Natural killer cell (primary cell): ENCODE data around the gene ACTR3. TPM values are rescaled to one million over a fixed set of nuclear protein-coding genes. Genes with fewer than 3 reads are reported as not detected.

ENCODE experiments used
- ATAC-seq, 3 donors: fragments of 150-1000 bp in 2 of 3; fragments of 200-7000 bp in 1 of 3; cut with Tn5 transposase; 1 replicate in 1 of 3; 2 replicates in 2 of 3; pipeline ENCODE4 v1.10.0; 2021; ENCODE audit warnings: mild to moderate bottlenecking in 2 of 3, moderate library complexity in 2 of 3
- DNase-seq, 2 donors: peaks; one replicate each; pipeline versions ENCODE4 v3.0.0 to v3.0.0-alpha.2; 2013 to 2021; ENCODE audit warnings: mixed read lengths in 1 of 2
- H3K27ac ChIP-seq: one replicate; pipeline ENCODE4 v1.5.1; 2013; ENCODE audit warnings: mild to moderate bottlenecking, low read length
- H3K27me3 ChIP-seq: one replicate; pipeline ENCODE4 v1.6.1; 2013; ENCODE audit warnings: low read length; ENCODE audit not compliant: control insufficient read depth, insufficient read depth
- H3K36me3 ChIP-seq: one replicate; pipeline ENCODE4 v1.6.1; 2013; ENCODE audit warnings: low read length; ENCODE audit not compliant: control insufficient read depth, insufficient read depth
- H3K4me1 ChIP-seq: one replicate; pipeline ENCODE4 v1.6.1; 2013; ENCODE audit warnings: low read length; ENCODE audit not compliant: control insufficient read depth, insufficient read depth
- H3K4me3 ChIP-seq: one replicate; pipeline ENCODE4 v1.5.1; 2013; ENCODE audit warnings: low read length
- H3K9me3 ChIP-seq: one replicate; pipeline ENCODE4 v1.6.1; 2013; ENCODE audit warnings: low read length; ENCODE audit not compliant: control insufficient read depth, insufficient read depth
- H3K27ac Mint-ChIP-seq, 2 donors: one replicate each; pipeline ENCODE4 v1.8.0; 2022; ENCODE audit warnings: mild to moderate bottlenecking in 2 of 2, mixed read lengths in 2 of 2, moderate library complexity in 1 of 2
- H3K27me3 Mint-ChIP-seq, 2 donors: one replicate each; pipeline ENCODE4 v1.8.0; 2022; ENCODE audit warnings: low read depth in 2 of 2, mixed read lengths in 2 of 2
- H3K36me3 Mint-ChIP-seq: one replicate; pipeline ENCODE4 v1.8.0; 2022; ENCODE audit warnings: mixed read lengths
- H3K4me1 Mint-ChIP-seq, 2 donors: one replicate each; pipeline ENCODE4 v1.8.0; 2022; ENCODE audit warnings: mixed read lengths in 2 of 2
- H3K4me3 Mint-ChIP-seq: one replicate; pipeline ENCODE4 v1.8.0; 2022; ENCODE audit warnings: mild to moderate bottlenecking, moderate library complexity, mixed read lengths
- H3K9me3 Mint-ChIP-seq, 2 donors: one replicate each; pipeline ENCODE4 v1.8.0; 2022; ENCODE audit warnings: mixed read lengths in 2 of 2
- WGBS: methylation state at CpG from one replicate; pipeline ENCODE4 v1.1.7; 2013; ENCODE audit warnings: missing lambda C conversion rate; ENCODE audit not compliant: insufficient coverage; 5-methylcytosine and 5-hydroxymethylcytosine counted together
- intact Hi-C: fragments of 100-400 bp; cut with micrococcal nuclease; formaldehyde crosslinking; loops from one replicate; pipeline ENCODE4 v1.14.2; 2022
- total RNA-seq, 4 donors: library from RNA; stranded (reverse); fragments of 120-200 nt in 1 of 4; gene quantifications; one replicate each; pipeline versions ENCODE4 v1.2.3 to v1.2.4, GENCODE V29; 2013 to 2022
- TF ChIP-seq, protein P1 (sequence below): fragments of 200-600 bp; IDR thresholded peaks from one replicate; pipeline ENCODE4 v1.8.0; 2022; ENCODE audit warnings: antibody characterized with exemption

The ACTR3 gene
- total RNA-seq, 3 donors from 2014 or later (not counting 1 experiment from before 2014, with no cell fraction given) = 323 to 428 (median 352) TPM

- Mint-ChIP-seq H3K27me3 (no peaks in the 10 kb centered on the region), H3K27ac (no peak overlapping the region), H3K4me3 (no peak overlapping the region), H3K4me1 (no peaks in the 10 kb centered on the region), H3K36me3 (no peaks in the 10 kb centered on the region), H3K9me3 (no peaks in the 10 kb centered on the region)
- Histone ChIP-seq H3K27ac (no peak overlapping the region), H3K9me3 (no peaks in the 10 kb centered on the region), H3K4me3 (no peak overlapping the region), H3K4me1 (no peaks in the 10 kb centered on the region), H3K27me3 (no peaks in the 10 kb centered on the region), H3K36me3 (no peaks in the 10 kb centered on the region)
- TF ChIP-seq, protein P1, sequence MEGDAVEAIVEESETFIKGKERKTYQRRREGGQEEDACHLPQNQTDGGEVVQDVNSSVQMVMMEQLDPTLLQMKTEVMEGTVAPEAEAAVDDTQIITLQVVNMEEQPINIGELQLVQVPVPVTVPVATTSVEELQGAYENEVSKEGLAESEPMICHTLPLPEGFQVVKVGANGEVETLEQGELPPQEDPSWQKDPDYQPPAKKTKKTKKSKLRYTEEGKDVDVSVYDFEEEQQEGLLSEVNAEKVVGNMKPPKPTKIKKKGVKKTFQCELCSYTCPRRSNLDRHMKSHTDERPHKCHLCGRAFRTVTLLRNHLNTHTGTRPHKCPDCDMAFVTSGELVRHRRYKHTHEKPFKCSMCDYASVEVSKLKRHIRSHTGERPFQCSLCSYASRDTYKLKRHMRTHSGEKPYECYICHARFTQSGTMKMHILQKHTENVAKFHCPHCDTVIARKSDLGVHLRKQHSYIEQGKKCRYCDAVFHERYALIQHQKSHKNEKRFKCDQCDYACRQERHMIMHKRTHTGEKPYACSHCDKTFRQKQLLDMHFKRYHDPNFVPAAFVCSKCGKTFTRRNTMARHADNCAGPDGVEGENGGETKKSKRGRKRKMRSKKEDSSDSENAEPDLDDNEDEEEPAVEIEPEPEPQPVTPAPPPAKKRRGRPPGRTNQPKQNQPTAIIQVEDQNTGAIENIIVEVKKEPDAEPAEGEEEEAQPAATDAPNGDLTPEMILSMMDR = no peak
- WGBS = 92% methylated on average over 5 of the region's 6 CpGs
- intact Hi-C loops = no loop called here
- no peak for ATAC-seq
- DNase-seq = no peak
Measured at GRCh38 chr2:113848758-113849415, 41.0 kb upstream of the ACTR3 start.

DNA sequence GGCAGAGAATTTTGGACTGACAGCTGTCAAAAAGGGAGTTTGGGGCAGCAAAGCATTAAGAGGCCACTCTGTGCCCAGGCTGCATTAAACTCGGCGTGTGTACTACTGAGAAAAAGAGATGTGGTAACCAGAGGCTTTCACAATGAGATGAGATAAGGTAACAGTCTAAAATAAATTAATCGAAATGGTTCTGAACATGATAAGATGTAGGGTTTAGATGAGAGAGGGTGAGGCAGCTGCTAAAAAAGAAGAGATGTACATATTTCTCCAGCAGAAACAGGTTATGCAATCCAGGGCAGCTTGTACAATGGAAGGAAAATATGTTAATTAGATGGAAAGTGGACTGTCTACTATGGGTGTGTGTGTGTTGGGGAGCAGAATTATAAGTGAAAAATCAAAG lies 39.2 kb upstream of the ACTR3 start:
- ATAC-seq = peak in 1 of 3 donors; percentile 57
- intact Hi-C loops = no loop called here

GRCh38 chr2:113851640-113852039 lies 38.2 kb upstream of the ACTR3 start:
- no peaks in the 10 kb centered on the region for H3K36me3 Mint-ChIP-seq
- no peak overlapping the region for H3K27ac Mint-ChIP-seq
- TF ChIP-seq, protein P1 = no peak
- H3K4me3 ChIP-seq = no peak overlapping the region
- DNase-seq (no peak), ATAC-seq (peak in 1 of 3 donors; percentile 43)
- H3K36me3 ChIP-seq = no peaks in the 10 kb centered on the region
- no peaks in the 10 kb centered on the region for H3K4me1 ChIP-seq
- no peak overlapping the region for H3K4me3 Mint-ChIP-seq
- WGBS = 57% methylated on average over 3 of the region's 3 CpGs
- H3K27me3 Mint-ChIP-seq = no peaks in the 10 kb centered on the region
- no peaks in the 10 kb centered on the region for H3K27me3 ChIP-seq
- intact Hi-C loops = no loop called here
- H3K9me3 Mint-ChIP-seq = no peaks in the 10 kb centered on the region
- no peaks in the 10 kb centered on the region for H3K4me1 Mint-ChIP-seq
- no peak overlapping the region for H3K27ac ChIP-seq
- no peaks in the 10 kb centered on the region for H3K9me3 ChIP-seq

More for the DNA sequence above, 39.2 kb upstream of the ACTR3 start:
- WGBS = 81% methylated on average over 3 of the region's 3 CpGs
- H3K27me3 Mint-ChIP-seq = no peaks in the 10 kb centered on the region
- no peaks in the 10 kb centered on the region for H3K9me3 Mint-ChIP-seq
- Histone ChIP-seq H3K36me3 (no peaks in the 10 kb centered on the region), H3K27ac (no peak overlapping the region), H3K4me1 (no peaks in the 10 kb centered on the region), H3K9me3 (no peaks in the 10 kb centered on the region), H3K4me3 (no peak overlapping the region), H3K27me3 (no peaks in the 10 kb centered on the region)
- H3K36me3 Mint-ChIP-seq = no peaks in the 10 kb centered on the region
- H3K27ac Mint-ChIP-seq = no peak overlapping the region
- TF ChIP-seq, protein P1 = no peak
- DNase-seq = no peak
- H3K4me3 Mint-ChIP-seq = no peak overlapping the region
- H3K4me1 Mint-ChIP-seq = no peaks in the 10 kb centered on the region

- H3K4me3 ChIP-seq = no peak overlapping the region
- TF ChIP-seq, protein P1 = no peak
- Mint-ChIP-seq H3K9me3 (no peaks in the 10 kb centered on the region), H3K4me3 (no peak overlapping the region), H3K27ac (no peak overlapping the region), H3K27me3 (no peaks in the 10 kb centered on the region), H3K4me1 (peaks cover 0 to 6% of the 10 kb centered on the region in 2 donors), H3K36me3 (no peaks in the 10 kb centered on the region)
- ATAC-seq (no peak), DNase-seq (no peak)
- intact Hi-C loops = no loop called here
- H3K36me3 ChIP-seq = no peaks in the 10 kb centered on the region
- no peaks in the 10 kb centered on the region for H3K9me3 ChIP-seq
- H3K27me3 ChIP-seq = no peaks in the 10 kb centered on the region
- WGBS = 95% methylated on average over 1 of the region's 1 CpG
- H3K4me1 ChIP-seq = peaks cover 3% of the 10 kb centered on the region
- no peak overlapping the region for H3K27ac ChIP-seq
Measured at GRCh38 chr2:113854208-113854607, 35.7 kb upstream of the ACTR3 start.
